HepG2 (cell line): Measurements from ENCODE around the gene IPO9. TPM values are rescaled to one million over a fixed set of nuclear protein-coding genes. Genes with fewer than 3 reads are reported as not detected.

ENCODE experiments used
- ARNT2 ChIP-seq: sonication (generic); formaldehyde crosslinking; IDR thresholded peaks from 2 replicates; pipeline ENCODE4 v1.8.0; 2022; ENCODE audit warnings: mild to moderate bottlenecking, low read depth, missing genetic modification reagents, moderate library complexity
- DNMT1 ChIP-seq: sonication (generic); formaldehyde crosslinking; IDR thresholded peaks from 2 replicates; pipeline ENCODE4 v1.5.1; 2020; ENCODE audit warnings: mild to moderate bottlenecking, missing genetic modification reagents
- KAT2B ChIP-seq: fragments of 150-350 bp; IDR thresholded peaks from 2 replicates; pipeline ENCODE4 v1.6.1; 2014; ENCODE audit warnings: low read depth, low read length, borderline replicate concordance
- NFYB ChIP-seq: sonication (generic); formaldehyde crosslinking; IDR thresholded peaks from 2 replicates; pipeline ENCODE4 v1.4.0; 2020; ENCODE audit warnings: missing genetic modification reagents
- TOPORS ChIP-seq: sonication (generic); formaldehyde crosslinking; IDR thresholded peaks from 2 replicates; pipeline ENCODE4 v1.8.0; 2023; ENCODE audit warnings: mild to moderate bottlenecking, missing genetic modification reagents
- ZC3H4 ChIP-seq: sonication (generic); formaldehyde crosslinking; IDR thresholded peaks from 2 replicates; pipeline ENCODE4 v1.4.0; 2020; ENCODE audit warnings: missing genetic modification reagents, borderline replicate concordance
- polyA plus RNA-seq, 8 experiments: library from polyadenylated mRNA; depleted of rRNA in 3 of 8; stranded (reverse) in 7 of 8; unstranded in 1 of 8; fragments of >200 nt; fragmentation: Illumina TruSeq in 4 of 8; extraction: Trizol in 4 of 8; gene quantifications; 2 replicates each; pipeline versions ENCODE4 v1.2.1 to v1.2.3, GENCODE V29; 2011 to 2016; ENCODE audit warnings: low read depth in 4 of 8, missing spikeins in 1 of 8, mixed read lengths in 1 of 8; ENCODE audit not compliant: insufficient read depth in 1 of 8
- total RNA-seq, 5 experiments: library from RNA; depleted of rRNA; stranded (reverse); fragments of >200 nt; fragmentation: Illumina TruSeq; extraction: Trizol; gene quantifications; 2 replicates each; pipeline ENCODE4 v1.2.3, GENCODE V29; 2016; ENCODE audit warnings: low read depth in 1 of 5
- TF ChIP-seq, protein P1 (sequence below): sonication (generic); formaldehyde crosslinking; IDR thresholded peaks from 2 replicates; pipeline ENCODE4 v1.5.1; 2020; ENCODE audit warnings: mild to moderate bottlenecking, missing genetic modification reagents, moderate library complexity
- TF ChIP-seq, protein P2 (sequence below): IDR thresholded peaks from 2 replicates; pipeline ENCODE4 v1.4.0; 2020; ENCODE audit warnings: mild to moderate bottlenecking, missing genetic modification reagents
- TF ChIP-seq, protein P3 (sequence below): sonication (generic); formaldehyde crosslinking; IDR thresholded peaks from 2 replicates; pipeline ENCODE4 v1.5.0; 2020; ENCODE audit warnings: mild to moderate bottlenecking, missing genetic modification reagents, borderline replicate concordance
- TF ChIP-seq, protein P4 (sequence below): fragments of 450-650 bp; IDR thresholded peaks from 2 replicates; pipeline ENCODE4 v1.6.1; 2016
- TF ChIP-seq, protein P5 (sequence below): sonication (generic); formaldehyde crosslinking; IDR thresholded peaks from 2 replicates; pipeline ENCODE4 v1.4.0; 2020; ENCODE audit warnings: low read depth, missing genetic modification reagents

The IPO9 gene
- total and polyA plus RNA-seq, 2 of the 13 experiments (the other 11 are each of a cell fraction or from before 2014, with no cell fraction given) = 31.0 to 34.8 TPM

DNA sequence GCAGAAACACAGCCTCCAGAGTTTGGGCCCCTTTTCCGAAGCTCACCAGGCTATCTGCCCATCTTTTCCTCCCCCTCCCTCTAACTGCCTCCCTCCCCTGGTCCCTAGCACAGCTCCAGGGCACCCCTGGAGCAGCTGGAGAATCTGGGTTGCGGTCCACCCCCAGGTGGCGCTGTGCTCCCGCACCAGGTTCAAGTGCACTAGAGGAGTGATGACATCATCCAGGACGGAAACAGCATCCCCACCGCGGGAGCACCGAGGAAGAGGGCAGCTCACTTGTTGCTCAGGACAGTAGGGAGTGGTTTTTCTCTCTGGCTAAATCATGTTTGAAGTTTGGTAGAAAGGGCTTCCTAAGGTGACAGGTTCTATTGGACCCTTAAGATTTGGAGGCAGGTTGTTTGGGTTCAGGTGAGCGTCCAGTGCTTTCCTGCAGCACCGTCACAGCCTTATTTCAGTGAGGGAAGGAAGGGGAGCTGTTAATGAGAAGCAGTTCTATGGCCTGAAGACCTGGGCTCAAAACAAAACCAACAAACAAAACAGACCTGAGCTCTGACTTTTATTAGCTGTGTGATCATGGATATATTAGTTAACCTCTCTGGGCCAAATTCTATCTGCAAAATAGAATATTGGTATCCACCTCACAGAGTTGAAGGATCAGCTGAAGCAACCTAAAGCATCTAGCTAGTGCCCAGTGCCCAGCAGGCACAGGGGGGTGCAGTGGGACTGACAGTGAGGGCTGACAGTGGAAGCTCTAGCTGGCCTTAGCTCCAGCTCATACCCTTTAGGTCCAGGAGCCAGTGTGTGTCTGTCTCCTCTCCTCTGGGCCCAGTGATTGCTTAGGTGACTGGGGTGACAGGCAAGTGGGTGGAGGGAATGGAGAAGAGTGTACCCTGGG is 67.2 kb downstream of the IPO9 start (continued):
- TF ChIP-seq, protein P1, sequence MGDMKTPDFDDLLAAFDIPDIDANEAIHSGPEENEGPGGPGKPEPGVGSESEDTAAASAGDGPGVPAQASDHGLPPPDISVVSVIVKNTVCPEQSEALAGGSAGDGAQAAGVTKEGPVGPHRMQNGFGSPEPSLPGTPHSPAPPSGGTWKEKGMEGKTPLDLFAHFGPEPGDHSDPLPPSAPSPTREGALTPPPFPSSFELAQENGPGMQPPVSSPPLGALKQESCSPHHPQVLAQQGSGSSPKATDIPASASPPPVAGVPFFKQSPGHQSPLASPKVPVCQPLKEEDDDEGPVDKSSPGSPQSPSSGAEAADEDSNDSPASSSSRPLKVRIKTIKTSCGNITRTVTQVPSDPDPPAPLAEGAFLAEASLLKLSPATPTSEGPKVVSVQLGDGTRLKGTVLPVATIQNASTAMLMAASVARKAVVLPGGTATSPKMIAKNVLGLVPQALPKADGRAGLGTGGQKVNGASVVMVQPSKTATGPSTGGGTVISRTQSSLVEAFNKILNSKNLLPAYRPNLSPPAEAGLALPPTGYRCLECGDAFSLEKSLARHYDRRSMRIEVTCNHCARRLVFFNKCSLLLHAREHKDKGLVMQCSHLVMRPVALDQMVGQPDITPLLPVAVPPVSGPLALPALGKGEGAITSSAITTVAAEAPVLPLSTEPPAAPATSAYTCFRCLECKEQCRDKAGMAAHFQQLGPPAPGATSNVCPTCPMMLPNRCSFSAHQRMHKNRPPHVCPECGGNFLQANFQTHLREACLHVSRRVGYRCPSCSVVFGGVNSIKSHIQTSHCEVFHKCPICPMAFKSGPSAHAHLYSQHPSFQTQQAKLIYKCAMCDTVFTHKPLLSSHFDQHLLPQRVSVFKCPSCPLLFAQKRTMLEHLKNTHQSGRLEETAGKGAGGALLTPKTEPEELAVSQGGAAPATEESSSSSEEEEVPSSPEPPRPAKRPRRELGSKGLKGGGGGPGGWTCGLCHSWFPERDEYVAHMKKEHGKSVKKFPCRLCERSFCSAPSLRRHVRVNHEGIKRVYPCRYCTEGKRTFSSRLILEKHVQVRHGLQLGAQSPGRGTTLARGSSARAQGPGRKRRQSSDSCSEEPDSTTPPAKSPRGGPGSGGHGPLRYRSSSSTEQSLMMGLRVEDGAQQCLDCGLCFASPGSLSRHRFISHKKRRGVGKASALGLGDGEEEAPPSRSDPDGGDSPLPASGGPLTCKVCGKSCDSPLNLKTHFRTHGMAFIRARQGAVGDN (CRISPR knock-in tag) = peak; percentile 48
- TF ChIP-seq, protein P2, sequence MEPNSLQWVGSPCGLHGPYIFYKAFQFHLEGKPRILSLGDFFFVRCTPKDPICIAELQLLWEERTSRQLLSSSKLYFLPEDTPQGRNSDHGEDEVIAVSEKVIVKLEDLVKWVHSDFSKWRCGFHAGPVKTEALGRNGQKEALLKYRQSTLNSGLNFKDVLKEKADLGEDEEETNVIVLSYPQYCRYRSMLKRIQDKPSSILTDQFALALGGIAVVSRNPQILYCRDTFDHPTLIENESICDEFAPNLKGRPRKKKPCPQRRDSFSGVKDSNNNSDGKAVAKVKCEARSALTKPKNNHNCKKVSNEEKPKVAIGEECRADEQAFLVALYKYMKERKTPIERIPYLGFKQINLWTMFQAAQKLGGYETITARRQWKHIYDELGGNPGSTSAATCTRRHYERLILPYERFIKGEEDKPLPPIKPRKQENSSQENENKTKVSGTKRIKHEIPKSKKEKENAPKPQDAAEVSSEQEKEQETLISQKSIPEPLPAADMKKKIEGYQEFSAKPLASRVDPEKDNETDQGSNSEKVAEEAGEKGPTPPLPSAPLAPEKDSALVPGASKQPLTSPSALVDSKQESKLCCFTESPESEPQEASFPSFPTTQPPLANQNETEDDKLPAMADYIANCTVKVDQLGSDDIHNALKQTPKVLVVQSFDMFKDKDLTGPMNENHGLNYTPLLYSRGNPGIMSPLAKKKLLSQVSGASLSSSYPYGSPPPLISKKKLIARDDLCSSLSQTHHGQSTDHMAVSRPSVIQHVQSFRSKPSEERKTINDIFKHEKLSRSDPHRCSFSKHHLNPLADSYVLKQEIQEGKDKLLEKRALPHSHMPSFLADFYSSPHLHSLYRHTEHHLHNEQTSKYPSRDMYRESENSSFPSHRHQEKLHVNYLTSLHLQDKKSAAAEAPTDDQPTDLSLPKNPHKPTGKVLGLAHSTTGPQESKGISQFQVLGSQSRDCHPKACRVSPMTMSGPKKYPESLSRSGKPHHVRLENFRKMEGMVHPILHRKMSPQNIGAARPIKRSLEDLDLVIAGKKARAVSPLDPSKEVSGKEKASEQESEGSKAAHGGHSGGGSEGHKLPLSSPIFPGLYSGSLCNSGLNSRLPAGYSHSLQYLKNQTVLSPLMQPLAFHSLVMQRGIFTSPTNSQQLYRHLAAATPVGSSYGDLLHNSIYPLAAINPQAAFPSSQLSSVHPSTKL (CRISPR knock-in tag) = peak; percentile 56
- TF ChIP-seq, protein P3, sequence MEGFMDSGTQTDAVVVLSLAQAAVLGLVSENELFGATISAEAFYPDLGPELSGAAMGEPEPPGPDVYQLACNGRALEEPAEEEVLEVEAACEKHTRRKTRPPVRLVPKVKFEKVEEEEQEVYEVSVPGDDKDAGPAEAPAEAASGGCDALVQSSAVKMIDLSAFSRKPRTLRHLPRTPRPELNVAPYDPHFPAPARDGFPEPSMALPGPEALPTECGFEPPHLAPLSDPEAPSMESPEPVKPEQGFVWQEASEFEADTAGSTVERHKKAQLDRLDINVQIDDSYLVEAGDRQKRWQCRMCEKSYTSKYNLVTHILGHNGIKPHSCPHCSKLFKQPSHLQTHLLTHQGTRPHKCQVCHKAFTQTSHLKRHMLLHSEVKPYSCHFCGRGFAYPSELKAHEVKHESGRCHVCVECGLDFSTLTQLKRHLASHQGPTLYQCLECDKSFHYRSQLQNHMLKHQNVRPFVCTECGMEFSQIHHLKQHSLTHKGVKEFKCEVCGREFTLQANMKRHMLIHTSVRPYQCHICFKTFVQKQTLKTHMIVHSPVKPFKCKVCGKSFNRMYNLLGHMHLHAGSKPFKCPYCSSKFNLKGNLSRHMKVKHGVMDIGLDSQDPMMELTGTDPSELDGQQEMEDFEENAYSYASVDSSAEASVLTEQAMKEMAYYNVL (CRISPR knock-in tag) = no peak
- TF ChIP-seq, protein P4, sequence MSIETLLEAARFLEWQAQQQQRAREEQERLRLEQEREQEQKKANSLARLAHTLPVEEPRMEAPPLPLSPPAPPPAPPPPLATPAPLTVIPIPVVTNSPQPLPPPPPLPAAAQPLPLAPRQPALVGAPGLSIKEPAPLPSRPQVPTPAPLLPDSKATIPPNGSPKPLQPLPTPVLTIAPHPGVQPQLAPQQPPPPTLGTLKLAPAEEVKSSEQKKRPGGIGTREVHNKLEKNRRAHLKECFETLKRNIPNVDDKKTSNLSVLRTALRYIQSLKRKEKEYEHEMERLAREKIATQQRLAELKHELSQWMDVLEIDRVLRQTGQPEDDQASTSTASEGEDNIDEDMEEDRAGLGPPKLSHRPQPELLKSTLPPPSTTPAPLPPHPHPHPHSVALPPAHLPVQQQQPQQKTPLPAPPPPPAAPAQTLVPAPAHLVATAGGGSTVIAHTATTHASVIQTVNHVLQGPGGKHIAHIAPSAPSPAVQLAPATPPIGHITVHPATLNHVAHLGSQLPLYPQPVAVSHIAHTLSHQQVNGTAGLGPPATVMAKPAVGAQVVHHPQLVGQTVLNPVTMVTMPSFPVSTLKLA = no peak
- no peak for TF ChIP-seq ZC3H4
- TF ChIP-seq ARNT2 = no peak
- TF ChIP-seq TOPORS (CRISPR knock-in tag) = no peak
- TF ChIP-seq KAT2B = no peak
- TF ChIP-seq, protein P5, sequence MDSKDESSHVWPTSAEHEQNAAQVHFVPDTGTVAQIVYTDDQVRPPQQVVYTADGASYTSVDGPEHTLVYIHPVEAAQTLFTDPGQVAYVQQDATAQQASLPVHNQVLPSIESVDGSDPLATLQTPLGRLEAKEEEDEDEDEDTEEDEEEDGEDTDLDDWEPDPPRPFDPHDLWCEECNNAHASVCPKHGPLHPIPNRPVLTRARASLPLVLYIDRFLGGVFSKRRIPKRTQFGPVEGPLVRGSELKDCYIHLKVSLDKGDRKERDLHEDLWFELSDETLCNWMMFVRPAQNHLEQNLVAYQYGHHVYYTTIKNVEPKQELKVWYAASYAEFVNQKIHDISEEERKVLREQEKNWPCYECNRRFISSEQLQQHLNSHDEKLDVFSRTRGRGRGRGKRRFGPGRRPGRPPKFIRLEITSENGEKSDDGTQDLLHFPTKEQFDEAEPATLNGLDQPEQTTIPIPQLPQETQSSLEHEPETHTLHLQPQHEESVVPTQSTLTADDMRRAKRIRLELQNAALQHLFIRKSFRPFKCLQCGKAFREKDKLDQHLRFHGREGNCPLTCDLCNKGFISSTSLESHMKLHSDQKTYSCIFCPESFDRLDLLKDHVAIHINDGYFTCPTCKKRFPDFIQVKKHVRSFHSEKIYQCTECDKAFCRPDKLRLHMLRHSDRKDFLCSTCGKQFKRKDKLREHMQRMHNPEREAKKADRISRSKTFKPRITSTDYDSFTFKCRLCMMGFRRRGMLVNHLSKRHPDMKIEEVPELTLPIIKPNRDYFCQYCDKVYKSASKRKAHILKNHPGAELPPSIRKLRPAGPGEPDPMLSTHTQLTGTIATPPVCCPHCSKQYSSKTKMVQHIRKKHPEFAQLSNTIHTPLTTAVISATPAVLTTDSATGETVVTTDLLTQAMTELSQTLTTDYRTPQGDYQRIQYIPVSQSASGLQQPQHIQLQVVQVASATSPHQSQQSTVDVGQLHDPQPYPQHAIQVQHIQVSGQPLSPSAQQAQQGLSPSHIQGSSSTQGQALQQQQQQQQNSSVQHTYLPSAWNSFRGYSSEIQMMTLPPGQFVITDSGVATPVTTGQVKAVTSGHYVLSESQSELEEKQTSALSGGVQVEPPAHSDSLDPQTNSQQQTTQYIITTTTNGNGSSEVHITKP (CRISPR knock-in tag) = no peak
- TF ChIP-seq DNMT1 = no peak
- TF ChIP-seq NFYB (CRISPR knock-in tag) = no peak
